ENCODE results near the gene CELF1.
"Not testable (repeated sequence)": the region's sequence is repeated elsewhere in the genome, so short reads cannot be mapped to it uniquely, and the experiment has no call there.

CELF1 gene

GRCh38 chr11:47538741-47539565 is 14.0 kb downstream of the CELF1 start:
- DNase-seq, result no peak

DNA sequence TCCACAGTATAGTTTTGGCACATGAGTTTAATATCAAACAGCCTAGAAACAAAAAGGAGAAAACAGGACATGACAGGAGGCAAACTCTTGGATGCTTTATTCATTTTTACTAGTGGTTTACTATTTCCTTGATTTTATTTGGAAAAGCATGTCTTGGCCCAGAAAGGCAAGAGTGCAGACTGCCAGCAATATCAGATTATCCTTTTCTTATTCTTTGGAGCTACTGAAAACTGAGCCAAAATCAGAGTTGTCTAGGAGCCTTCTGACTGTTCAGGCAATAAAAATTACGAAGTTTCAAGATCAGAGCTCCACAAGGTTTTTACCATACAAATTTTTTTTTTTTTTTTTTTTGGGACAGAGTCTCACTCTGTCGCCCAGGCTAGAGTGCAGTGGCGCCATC is 16.0 kb downstream of the CELF1 start:
- no peak for DNase-seq

DNA sequence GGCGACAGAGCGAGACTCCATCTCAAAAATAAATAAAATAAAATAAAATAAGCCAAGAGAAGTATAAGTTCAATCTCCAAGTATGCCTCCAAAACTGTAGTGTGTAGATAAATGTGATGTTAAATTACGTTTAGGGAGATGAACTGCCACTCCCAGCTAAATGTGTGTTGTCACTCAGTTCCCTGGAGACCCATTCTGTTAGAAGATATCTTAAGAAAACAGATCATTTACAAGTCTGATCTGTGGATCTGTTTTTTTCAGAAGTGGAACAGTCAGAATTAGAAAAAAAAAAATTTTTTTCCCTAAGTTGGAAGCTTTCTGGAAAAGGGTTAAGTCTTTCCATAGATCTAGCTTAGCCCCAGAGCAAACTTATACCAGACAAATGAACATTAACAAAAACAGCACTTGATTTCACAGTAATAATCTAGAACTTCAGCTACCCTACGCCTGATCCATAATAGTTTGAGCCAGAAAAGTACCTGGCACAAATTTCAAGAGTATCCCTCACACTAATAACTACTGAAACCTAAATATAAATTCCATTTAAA is 18.2 kb downstream of the CELF1 start:
- DNase-seq, result no peak

GRCh38 chr11:47533690-47534151 is 19.2 kb downstream of the CELF1 start:
- peak; percentile 51 to 53 for DNase-seq

DNA sequence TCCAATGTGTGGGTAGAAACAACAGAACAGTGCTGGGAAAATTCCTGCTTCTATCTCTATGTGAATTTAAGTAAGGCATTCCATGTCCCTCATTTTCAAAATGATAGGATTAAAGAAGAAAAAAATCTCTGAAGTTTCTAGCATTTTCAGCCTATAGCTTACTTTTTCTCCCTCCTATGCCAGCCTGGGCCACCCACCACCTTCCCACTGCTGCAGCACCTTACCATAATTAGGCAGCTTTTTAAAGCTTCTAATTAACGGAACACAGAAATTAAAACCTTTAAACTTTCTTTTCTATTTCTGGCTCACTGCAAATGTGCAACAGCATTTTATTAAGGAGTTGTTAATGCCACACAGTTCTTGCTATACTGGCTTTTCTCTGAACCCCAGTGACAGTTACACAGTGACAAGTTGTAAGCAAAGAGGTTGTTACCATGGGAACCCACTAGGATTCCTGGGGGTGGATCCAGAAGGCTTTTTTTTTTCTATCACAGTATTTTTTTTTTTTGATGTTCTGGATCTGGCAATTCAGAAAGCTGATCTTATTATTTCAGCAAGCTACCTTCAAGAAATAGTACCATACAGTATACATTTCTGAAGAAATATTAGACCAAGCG is 20.2 kb downstream of the CELF1 start:
- DNase-seq, result peak; percentile 36 to 39

DNA sequence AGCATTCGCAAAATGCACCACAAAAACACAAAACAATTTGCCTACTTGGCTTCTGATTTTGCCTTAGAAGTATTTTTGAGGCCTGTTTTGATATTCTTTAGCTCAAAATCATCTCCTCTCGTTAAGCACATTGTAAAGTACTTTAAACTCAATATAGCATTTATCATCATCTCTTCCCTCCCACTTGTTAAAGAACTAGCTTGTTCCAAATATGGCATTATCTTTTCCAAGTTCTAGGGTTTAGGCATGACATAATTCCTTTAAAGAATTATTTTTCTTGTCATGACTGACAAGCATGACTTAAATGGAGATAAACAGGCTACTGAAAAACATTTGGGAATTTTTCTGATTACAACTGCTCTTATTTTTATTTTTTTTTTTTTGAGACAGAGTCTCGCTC is 21.3 kb downstream of the CELF1 start:
- no peak for DNase-seq

GRCh38 chr11:47530721-47531120 is 22.2 kb downstream of the CELF1 start:
- not testable (repeated sequence) for DNase-seq

DNA sequence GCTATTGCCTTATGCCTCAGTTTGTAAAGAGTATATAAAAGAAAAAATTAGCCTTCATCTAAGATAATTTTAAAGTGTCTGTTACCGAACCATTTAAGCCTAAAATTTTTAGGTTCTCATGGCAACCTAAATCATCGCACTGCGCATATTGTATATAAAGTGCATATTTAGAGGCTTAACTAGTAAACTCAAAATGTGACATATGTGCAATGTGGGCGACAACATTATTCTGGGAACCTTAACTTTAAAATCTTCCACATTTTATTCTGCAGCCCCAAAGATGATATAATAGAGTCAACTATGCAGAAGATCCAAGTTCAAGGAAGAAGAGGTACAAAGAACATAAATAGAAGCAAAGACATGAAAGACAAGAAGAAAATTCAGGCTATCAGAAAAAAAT is 23.0 kb downstream of the CELF1 start:
- no peak for DNase-seq

GRCh38 chr11:47527186-47527585 is 25.7 kb downstream of the CELF1 start:
- DNase-seq, result no peak

- not testable (repeated sequence) for DNase-seq
These were observed 26.9 kb downstream of the CELF1 start for GRCh38 chr11:47526032-47526431.

DNA sequence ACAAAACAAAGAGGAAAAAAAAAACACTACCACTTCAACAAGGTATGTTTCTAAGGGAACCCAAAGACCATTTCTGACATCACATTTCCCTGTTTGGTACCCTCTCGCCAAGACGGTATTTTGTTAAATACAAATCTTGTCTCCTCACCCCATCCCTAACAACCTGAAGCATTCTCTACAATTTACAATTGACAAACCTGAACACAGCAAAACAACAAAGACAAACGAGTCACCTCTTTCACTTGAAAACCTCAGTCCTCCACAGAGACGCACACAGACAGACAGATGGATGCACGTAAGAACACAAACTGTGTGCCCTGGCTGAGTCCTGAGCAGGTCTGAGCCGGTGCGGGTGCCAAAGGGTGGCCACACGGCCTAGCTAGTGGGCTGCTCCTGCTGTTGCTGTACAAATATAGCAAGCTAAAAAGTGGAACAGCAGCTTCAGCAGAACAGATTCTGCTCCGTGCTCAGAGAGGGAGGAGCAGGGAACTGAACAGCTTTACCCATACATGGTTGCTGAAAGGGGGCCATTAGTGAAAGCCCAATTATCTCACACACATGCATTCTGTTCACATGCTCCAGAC is 28.5 kb downstream of the CELF1 start:
- DNase-seq, result peak; percentile 53 to 69

- peak; percentile 66 to 79 for DNase-seq
These were observed 29.3 kb downstream of the CELF1 start for GRCh38 chr11:47523490-47524225.

DNA sequence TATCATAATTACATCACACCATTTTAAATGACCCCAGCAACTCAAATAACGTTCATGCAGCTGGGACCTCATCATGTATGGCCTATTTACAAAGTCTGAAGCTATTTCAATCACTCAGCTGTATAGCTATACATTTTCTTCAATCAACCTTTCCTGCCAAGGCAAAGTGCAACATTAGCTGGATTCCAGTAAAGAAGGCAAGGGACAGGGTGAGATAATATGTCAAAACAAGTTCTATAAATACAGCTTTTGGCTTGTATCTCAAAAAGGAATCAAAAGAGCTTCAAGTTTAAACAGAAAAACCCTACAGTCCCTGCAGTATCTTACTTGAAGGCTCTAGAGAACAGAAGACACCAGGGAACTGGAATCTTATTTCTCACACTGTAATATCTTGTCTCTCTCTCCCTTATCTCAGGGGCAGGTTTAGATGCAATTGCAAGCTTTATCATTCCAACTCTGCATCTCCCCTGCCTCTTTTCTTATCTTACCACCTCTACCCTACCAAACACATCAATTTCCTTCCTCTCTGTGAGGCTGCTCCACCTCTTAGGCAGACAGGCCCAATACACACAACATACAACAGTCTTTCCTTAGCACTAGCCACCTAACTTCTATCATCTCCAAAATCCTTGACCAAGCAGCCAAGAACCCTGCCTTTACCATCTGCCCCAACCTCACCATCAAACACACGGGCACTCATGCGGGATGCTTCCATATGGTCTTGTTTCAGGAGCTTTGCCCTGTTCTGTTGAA is 34.5 kb downstream of the CELF1 start:
- no peak for DNase-seq

DNA sequence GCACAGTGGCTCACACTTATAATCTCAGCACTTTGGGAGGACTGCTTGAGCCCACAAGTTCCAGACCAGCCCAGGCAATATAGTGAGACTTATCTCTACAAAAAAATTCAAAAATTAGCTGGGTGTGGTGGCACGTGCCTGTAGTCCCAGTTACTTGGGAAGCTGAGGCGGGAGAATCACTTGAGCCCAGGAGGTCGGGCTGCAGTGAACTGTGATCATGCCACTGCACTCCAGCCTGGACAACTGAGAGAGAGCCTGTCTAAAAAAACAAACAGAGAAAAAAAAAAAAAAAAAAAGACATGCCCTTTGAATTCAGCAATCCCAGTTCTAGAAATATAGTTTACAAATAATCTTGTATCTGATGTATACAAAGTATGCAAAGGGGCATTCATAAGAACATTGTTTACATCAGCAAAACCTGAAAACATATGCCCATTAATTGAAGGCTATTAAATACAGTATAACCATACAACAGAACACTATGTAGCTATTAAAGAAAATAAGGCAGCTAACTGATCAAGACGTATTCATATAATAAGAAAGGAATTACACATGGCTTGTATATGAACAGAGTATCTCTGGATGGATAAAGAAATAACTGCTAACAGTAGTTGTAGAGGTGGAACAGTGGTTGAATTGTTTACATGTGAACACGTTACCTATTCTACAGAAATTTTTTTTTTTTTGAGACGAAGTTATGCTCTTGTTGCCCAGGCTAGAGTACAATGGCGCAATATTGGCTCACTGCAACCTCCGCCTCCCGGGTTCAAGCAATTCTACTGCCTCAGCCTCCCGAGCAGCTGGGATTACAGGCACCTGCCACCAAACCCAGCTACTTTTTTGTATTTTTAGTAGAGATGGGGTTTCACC is 35.7 kb downstream of the CELF1 start:
- no peak for DNase-seq

DNA sequence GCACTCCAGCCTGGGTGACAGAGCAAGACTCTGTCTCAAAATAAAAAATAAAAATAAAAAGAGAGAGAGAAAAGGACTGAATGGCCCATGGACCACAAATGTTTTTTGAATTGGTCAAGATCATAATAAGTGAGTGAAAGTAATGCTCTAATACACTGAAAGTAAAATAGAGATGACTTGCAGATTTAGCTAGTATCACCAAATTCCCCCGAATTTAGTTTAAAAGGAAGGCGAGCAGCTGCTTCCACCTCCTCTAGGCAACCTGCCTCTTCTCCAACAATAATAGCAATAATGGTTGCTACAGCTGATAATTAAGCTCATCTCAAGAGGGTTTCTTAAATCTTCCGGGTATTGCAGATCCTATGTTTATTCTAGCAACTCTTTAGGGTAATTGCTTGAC is 36.8 kb downstream of the CELF1 start:
- DNase-seq, result no peak

GRCh38 chr11:47514825-47515647 is 37.9 kb downstream of the CELF1 start:
- peak; percentile 93 for DNase-seq

DNA sequence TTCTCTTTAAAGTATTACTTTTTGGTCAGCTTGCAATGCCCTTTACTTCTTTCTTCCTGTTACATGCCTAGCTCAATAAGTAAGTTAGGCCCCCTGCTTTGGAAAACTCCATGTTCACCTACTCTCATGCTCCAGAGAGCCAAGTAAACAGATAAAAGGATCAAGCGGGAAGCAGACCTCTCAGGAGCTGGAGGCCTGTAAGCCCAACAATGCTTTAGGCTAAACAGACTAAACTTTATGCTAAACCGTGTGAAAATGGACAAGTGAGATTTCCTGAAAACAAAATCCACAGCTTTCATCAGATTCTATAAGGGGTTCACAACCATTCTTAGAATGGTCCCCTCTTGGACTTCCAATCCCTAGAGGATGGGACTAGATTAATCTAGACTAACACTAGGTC is 40.2 kb downstream of the CELF1 start:
- DNase-seq, result no peak

GRCh38 chr11:47511917-47512316 is 41.0 kb downstream of the CELF1 start:
- DNase-seq, result peak in 1 of 2 donors; percentile 19

GRCh38 chr11:47510209-47510608 is 42.7 kb downstream of the CELF1 start:
- peak in 1 of 2 donors; percentile 27 for DNase-seq

DNA sequence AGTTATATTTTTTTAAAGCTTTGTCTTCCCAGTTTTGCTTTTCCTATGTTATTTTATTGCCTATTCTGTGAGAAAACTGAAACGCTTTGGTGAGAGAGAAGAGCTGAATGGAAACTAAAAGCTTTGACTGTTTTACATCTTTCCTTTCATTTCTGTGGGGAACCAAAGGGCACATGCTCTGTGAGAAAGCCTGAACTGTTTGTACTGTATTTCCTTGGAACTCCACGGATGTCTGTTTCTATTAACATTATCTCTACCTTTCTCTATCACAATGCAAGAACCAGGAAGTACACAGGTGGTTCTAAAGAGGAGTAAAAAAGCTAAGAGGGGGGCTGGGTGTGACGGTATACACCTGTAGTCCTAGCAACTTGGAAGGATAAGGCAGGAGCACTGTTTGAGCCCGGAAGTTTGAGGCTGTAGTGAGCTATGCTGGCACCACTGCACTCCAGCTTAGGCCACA is 43.8 kb downstream of the CELF1 start:
- no peak for DNase-seq
